NAMALWA (cell line): ENCODE results near the gene KRT14.
"Not testable (repeated sequence)": the region's sequence is repeated elsewhere in the genome, so short reads cannot be mapped to it uniquely, and the experiment has no call there.

Source experiments
- DNase-seq: peaks from one replicate; pipeline ENCODE4 v3.0.0-alpha.2; 2015; ENCODE audit warnings: low spot score

The KRT14 gene

DNA sequence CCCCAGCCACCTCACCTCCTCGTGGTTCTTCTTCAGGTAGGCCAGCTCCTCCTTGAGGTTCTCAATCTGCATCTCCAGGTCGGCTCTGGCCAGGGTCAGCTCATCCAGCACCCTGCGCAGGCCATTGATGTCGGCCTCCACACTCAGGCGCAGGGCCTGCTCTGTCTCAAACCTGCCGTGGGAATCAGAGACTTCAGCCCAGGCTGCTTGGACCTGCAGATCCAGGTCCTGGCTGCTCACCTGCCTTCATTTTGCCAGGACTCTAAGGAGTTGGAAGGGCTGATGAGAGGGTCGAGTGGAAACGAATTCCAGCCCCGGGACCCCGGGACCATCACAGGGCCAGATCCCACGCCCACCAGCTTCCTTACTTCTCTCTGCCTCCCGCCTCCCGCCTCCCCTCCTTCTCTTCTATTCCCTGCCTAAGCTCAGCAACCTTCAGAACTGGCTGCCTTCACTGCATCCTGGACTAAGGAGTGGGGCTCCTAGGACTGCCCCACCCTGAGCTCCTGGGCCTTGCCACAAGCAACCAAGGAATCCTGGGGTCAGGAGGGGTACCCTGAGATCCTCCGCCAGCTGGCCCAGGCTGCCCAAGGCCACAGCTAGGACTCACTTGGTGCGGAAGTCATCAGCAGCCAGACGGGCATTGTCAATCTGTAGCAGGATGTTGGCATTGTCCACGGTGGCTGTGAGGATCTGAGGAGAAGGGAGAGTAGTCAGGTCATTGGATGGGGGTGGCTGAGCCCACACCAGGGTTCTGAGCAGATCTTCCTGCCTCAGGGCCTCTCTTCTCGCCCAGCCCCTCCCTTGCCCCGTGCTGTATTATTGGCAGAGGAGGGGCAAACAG, 35.9 kb upstream of the KRT14 start:
- DNase-seq: not testable (repeated sequence)

- no peak for DNase-seq
These were observed 35.2 kb upstream of the KRT14 start for GRCh38 chr17:41621916-41622315.

GRCh38 chr17:41621435-41621817, 34.7 kb upstream of the KRT14 start:
- DNase-seq: not testable (repeated sequence)

DNA sequence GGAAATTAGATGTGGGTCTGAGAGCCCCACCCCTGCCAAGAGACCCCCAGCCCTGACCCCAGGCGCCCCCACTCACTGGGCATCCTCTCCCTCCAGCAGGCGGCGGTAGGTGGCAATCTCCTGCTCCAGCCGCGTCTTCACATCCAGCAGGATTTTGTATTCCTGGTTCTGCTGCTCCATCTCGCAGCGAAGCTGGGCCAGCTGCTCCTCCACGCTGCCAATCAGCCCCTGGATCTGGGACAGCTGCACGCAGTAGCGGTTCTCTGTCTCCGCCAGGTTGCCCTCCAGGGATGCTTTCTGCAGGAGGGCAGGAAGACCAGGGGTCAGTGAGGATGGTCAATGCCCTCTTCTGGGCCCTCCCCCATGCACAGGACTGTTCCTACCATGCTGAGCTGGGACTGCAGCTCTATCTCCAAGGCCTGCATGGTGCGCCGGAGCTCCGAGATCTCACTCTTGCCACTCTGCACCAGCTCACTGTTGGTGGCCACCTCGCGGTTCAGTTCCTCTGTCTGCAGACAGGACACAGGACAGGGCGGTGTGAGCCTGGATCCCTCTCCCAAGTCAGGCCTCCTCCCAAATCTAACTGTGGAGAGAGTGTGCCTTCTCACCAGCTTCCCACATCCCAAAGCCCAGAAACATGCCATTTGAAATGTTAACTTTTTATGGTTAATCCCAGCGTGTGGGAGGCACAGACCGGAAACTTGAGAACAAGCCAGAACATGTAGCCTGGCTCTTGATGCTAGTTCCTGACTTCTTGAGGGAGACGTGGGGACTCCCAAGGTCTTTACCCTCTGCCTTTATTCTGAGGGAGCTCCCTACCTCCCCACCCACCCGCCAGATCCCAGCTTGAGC, 34.1 kb upstream of the KRT14 start:
- DNase-seq: no peak

DNA sequence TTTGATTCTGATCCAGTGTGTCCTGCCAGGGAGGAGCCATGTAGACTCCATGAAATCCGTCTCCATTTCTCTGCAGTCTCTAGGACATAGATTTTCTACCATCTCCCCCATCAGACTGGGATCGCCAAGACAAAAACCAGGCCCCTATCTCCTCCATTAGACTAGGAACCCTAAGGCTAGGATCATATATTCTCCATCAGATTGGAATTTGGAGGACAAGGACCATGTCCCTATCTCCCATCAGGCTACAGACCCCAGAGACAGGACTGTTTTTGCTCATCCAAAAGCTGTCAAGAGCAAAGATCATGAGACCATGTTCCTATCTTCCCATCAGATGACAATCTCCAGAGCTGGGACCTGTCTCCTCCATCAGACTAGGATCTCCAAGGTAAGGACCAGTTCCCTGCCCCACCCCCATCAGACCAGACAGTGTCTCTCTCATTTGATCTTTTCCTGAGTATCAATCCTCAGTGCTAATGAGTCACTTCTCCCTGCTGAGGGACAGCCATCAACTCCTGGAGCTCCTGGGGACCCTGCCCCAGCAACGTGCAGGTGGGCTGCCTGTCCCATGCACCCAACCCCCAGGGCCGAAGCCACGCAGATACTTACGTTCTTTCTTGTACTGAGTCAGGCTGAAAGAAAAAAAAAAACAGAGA, 33.4 kb upstream of the KRT14 start:
- DNase-seq: not testable (repeated sequence)

DNA sequence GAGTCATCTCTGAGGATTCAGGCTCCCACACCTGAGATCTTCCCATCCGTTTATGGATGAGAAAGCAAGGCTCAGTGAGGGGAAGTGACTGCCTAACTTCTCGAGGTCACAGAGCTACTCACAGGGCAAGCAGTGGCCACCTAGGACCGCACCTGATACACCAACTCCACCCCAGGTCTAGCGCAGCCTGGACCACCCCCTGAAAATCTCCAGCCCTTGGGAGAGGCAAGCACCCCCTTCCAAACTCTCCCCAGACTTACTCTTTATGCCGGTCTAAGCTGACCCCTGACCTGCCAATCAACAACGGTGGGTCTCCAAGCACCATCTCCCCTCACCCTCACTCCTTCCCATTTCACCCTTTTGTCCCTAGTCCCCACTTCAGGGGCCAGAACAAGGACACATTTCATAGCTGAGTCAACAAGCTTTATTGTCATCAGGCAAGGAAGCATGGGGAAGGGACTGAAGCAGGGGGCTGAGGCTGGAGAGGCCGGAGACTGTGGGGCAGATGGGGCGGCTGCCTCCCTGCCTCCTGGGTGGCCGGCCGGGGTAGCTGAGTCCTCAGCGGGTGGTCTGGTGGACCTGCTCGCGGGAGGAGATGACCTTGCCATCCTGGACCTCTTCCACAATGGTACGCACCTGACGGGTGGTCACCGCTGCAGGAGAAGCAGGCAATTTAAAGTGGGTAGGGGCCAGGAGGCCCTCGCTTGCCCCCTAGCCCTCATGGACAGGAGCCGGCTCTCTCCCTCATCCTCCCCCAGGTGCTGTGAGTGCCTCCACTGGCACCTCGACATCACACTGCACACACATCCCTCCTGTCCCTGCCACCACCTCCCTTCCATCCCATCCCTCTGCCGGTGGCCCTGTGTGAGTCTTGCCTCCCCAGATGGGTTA, 32.6 kb upstream of the KRT14 start:
- DNase-seq: no peak

GRCh38 chr17:41618341-41619035, 31.8 kb upstream of the KRT14 start:
- DNase-seq: no peak

DNA sequence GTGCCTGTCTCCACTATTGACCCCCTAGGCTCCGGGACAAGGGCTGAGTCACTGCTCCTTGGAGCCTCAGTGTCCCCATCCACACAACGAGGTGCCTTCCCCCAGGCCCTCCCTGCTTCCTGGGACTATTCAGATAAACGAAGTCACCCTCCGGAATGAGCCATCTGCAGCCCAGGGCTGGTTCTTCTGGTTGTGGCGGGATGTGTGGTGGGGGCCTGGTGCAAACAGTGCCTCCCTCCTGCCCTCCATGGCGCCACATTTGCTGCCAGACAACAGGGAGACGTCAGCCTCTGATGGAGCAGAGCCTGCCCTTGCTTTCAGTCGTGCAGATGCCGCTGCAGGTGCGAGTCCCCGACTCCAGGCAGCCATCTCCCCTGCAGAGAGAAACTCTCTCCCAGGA, 31.0 kb upstream of the KRT14 start:
- DNase-seq: no peak

GRCh38 chr17:41617136-41617535, 30.4 kb upstream of the KRT14 start:
- no peak for DNase-seq

- not testable (repeated sequence) for DNase-seq
These were observed 29.8 kb upstream of the KRT14 start for GRCh38 chr17:41616486-41616885.

GRCh38 chr17:41615454-41615853, 28.8 kb upstream of the KRT14 start:
- DNase-seq: no peak

DNA sequence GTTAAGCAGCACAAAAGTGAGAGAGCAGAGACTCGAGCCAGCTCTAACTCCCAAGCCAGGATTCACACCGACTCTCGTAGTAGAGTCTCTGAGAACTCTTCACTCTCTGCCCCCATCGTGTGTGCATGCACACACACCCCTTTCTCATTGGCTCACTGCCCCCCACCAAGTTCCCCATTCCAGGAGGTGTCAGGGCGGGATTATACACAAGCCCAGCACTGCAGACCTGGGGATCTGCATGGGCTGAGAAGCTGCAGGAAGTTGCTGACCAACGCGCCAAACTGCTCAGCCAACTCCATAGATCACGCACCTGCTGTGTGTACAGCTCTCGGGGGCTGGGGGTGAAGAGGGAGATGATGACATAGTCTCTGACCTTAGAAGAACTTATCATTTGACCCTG, 28.1 kb upstream of the KRT14 start:
- not testable (repeated sequence) for DNase-seq

DNA sequence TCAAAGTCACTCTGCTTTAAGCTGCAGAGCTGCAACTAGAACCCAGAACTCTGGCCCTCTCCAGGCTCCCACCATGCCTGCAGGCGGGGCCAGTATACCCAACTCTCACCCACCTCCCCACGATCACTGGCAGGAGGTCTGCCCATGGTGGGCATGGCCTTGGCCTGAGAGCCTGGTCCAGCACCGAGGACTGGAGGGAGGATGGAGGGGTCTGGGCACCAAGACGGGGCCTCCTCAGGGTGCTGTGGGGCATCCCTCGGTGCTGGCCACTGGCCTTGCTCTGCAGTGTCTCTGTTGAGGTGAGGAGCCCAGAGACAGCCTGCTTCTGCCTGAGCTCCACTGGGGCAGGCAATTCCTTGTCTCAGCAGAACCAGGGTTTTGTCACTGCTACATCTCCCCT, 27.4 kb upstream of the KRT14 start:
- no peak for DNase-seq

DNA sequence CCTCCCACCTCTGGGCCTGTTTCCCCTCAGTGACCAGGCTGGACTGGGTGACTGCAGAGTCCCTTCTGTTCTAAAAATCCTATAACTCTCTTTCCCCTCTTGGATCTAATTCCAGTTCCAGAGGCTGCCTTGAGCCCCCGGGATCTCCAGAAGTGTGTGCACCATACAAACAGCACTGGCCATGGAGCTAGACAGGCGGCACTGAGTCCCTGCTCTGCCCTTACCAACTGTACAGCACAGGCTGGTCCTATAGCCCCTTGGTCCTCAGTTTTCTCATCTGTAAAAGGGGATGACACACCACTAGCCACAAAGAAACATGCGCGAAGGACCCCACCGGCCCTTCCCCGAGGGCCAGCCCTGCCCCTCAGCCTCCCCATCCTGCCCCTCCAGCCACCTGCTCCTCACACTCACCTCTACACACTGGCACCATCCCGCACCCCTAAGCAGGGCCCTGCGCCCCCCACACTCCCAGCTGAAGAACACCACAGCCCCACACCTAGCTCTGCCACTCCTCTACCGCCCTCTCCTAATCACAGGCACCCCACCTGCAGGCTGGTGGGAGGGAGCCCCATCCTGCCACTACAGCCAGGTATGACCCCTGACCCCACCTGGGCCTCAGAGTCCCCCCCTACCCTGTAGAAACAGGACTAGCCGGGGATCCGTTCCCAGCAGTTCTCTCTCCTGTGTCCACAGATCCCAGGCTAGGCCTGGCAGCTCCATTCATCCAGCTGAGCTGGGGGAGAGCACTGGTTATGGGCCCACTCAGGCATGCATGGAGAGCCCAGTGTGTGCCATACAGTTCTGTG, 26.8 kb upstream of the KRT14 start:
- DNase-seq: no peak

GRCh38 chr17:41612376-41613160, 25.9 kb upstream of the KRT14 start, which contains the start of gene KRT16:
TSS of gene KRT16 (minus strand) at chr17:41612767. CDS start at chr17:41612688, 79 bp downstream.
- DNase-seq: not testable (repeated sequence)

DNA sequence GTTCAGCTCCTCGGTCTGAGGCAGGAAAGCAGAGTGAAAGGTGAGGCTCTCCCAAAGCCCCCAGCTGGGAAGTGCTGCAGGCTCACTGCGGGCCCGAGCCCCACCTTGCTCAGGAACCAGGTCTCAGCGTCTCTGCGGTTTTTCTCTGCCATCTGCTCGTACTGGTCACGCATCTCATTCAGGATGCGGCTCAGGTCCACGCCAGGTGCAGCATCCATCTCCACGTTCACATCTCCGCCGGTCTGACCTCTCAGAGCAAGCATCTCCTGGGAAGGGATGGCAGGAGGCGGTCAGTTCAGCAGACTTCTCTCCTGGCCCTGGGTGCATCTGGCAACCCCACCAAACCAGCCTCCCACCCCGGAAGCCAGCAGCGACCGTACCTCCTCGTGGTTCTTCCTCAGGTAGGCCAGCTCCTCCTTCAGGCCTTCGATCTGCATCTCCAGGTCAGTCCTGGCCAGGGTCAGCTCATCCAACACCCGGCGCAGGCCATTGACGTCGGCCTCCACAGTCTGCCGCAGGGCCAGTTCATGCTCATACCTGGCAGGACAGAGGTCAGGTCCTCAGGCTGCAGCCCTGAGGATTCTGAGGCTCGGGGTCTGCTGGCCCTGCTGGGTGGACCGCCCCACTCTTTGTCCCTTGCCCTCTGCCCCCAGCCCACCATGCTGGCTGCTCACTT, 24.4 kb upstream of the KRT14 start:
- no peak for DNase-seq

GRCh38 chr17:41610061-41610517, 23.4 kb upstream of the KRT14 start:
- DNase-seq: not testable (repeated sequence)

GRCh38 chr17:41606930-41607329, 20.2 kb upstream of the KRT14 start:
- DNase-seq: not testable (repeated sequence)
